ENCODE data around the gene FBXO10. TPM values are rescaled to one million over a fixed set of nuclear protein-coding genes. Genes with fewer than 3 reads are reported as not detected.

Gene FBXO10
- total RNA-seq, 1 experiment from 2014 or later, result 5.3 TPM

DNA sequence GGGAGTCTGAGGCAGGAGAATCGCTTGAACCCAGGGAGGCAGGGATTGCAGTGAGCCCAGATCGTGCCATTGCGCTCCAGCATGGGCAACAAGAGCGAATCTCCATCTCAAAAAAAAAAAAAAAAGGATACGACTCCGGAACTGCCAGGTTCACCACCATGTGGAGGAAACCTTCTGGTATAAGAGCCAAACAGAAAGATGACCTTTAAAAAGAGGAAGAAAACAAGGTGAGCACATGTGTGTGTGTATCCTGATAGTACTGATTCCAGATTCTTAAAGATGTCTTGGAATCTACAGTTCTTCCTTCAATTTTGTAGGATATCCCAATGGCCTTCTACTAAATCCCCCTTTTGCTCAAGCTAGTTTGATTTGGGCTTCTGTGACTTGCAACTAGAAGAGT, 33.7 kb downstream of the FBXO10 start:
- 0 out of 4 replicates have a peak, but pooled peaks cover 0 to 5% of the 10 kb centered on the region in 2 experiments for H3K4me1 ChIP-seq (ENCODE audit: control insufficient read depth in 1 of 2, insufficient read depth in 2 of 2, low read length in 2 of 2)
- no peaks in the 10 kb centered on the region for H3K9me3 ChIP-seq (ENCODE audit: control insufficient read depth in 1 of 2, insufficient read depth in 1 of 2, low read depth in 1 of 2, low read length in 2 of 2)
- CTCF ChIA-PET, result no interaction called here
- no peaks in the 10 kb centered on the region for H3K79me2 ChIP-seq (ENCODE audit: insufficient read depth, low read length)
- intact Hi-C loops (cut with micrococcal nuclease), result no loop called here
- TF ChIP-seq ELF1 (IDR thresholded peaks at IDR 0.05; ENCODE audit: borderline replicate concordance, low read depth) (no peak), FOSL1 (IDR thresholded peaks at IDR 0.05; ENCODE audit: low read depth) (no peak), ZNF274 (IDR thresholded peaks at IDR 0.05; ENCODE audit: low read depth, low read length) (no peak), YY1 (IDR thresholded peaks at IDR 0.05; ENCODE audit: extremely low read depth, insufficient replicate concordance, low read depth, low read length) (no peak), CBX3 (IDR thresholded peaks at IDR 0.05; ENCODE audit: low read depth) (no peak)
- no TSS peak for BruUV-seq (replicated peaks)
- no peak for DNase-seq (ENCODE audit: low read depth, low spot score)
- POLR2A ChIA-PET, result no interaction called here
- no peak overlapping the region for H2AFZ ChIP-seq (ENCODE audit: low read depth, low read length, poor library complexity, severe bottlenecking)
- no peak overlapping the region for H3K4me3 ChIP-seq (replicated peaks in 1 of 2; ENCODE audit: low read depth in 1 of 2, low read length in 2 of 2)
- no peaks in the 10 kb centered on the region for H3K9me2 ChIP-seq (ENCODE audit: insufficient read depth)
- no peak for ATAC-seq
- RAD21 ChIA-PET (ENCODE audit: low non-redundant PET in 1 of 2, low total read pairs in 2 of 2, uncharacterized antibody in 2 of 2, unreplicated experiment in 2 of 2), result no interaction called here
- no peaks in the 10 kb centered on the region for H3K36me3 ChIP-seq (ENCODE audit: control insufficient read depth in 1 of 2, insufficient read depth in 2 of 2, low read length in 2 of 2)
- no peak overlapping the region for H3K4me2 ChIP-seq (ENCODE audit: low read length)
- H3K27me3 ChIP-seq (ENCODE audit: insufficient read depth, low read length), result no peaks in the 10 kb centered on the region
- H3K27ac ChIP-seq (ENCODE audit: low read depth, low read length), result no peak overlapping the region
- H4K20me1 ChIP-seq (ENCODE audit: insufficient read depth), result no peaks in the 10 kb centered on the region
- H3K9ac ChIP-seq (ENCODE audit: low read length), result no peak overlapping the region

DNA sequence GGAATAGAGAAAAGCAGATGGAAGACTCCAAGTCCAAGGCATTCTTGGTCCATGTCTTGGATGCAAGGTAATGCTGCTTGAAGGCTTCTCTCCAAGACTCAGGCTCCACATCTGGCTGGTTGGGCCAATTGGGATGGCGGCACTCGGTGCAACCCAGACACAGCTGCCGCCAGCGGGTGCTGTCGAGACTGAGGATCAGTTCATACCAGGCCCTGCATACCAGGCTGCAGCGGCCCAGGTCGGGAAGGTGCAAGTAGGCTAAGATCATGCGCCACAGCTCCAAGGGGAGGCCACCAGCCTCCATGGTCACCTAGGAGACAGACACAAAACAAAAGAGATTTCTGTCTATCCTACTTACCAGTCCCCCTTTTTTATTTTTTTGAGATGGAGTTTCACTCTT, 34.7 kb downstream of the FBXO10 start:
- Histone ChIP-seq H3K4me3 (replicated peaks in 1 of 2; ENCODE audit: low read depth in 1 of 2, low read length in 2 of 2) (no peak overlapping the region), H3K9me2 (ENCODE audit: insufficient read depth) (no peaks in the 10 kb centered on the region), H3K27me3 (ENCODE audit: insufficient read depth, low read length) (no peaks in the 10 kb centered on the region), H3K27ac (ENCODE audit: low read depth, low read length) (no peak overlapping the region), H3K9me3 (ENCODE audit: control insufficient read depth in 1 of 2, insufficient read depth in 1 of 2, low read depth in 1 of 2, low read length in 2 of 2) (no peaks in the 10 kb centered on the region), H3K9ac (ENCODE audit: low read length) (no peak overlapping the region), H3K79me2 (ENCODE audit: insufficient read depth, low read length) (no peaks in the 10 kb centered on the region), H3K4me1 (ENCODE audit: control insufficient read depth in 1 of 2, insufficient read depth in 2 of 2, low read length in 2 of 2) (no peaks in the 10 kb centered on the region), H3K4me2 (ENCODE audit: low read length) (no peak overlapping the region), H3K36me3 (ENCODE audit: control insufficient read depth in 1 of 2, insufficient read depth in 2 of 2, low read length in 2 of 2) (no peaks in the 10 kb centered on the region), H2AFZ (ENCODE audit: low read depth, low read length, poor library complexity, severe bottlenecking) (no peak overlapping the region), H4K20me1 (ENCODE audit: insufficient read depth) (no peaks in the 10 kb centered on the region)
- CTCF ChIA-PET, result no interaction called here
- no peak for TF ChIP-seq POLR2A (IDR thresholded peaks at IDR 0.05; ENCODE audit: borderline replicate concordance, extremely low read depth, insufficient read depth, insufficient read length)
- TF ChIP-seq EGR1 (IDR thresholded peaks at IDR 0.05; ENCODE audit: low read depth), result no peak
- no peak for TF ChIP-seq ZFX (IDR thresholded peaks at IDR 0.05)
- no peak for TF ChIP-seq RAD21 (IDR thresholded peaks at IDR 0.05; ENCODE audit: low read depth)
- TF ChIP-seq EZH2phosphoT487 (IDR thresholded peaks at IDR 0.05; ENCODE audit: borderline replicate concordance), result no peak
- TF ChIP-seq CTCF (IDR thresholded peaks at IDR 0.05 in 2 of 3, conservative IDR thresholded peaks at IDR 0.05 in 1 of 3; ENCODE audit: borderline replicate concordance in 1 of 3, insufficient read depth in 1 of 3, low read depth in 2 of 3, low read length in 2 of 3), result no peak
- TF ChIP-seq CBX3 (IDR thresholded peaks at IDR 0.05; ENCODE audit: low read depth), result no peak
- no peak for TF ChIP-seq TCF7L2 (IDR thresholded peaks at IDR 0.05; ENCODE audit: borderline replicate concordance, extremely low read depth, insufficient read depth, insufficient read length)
- no peak for TF ChIP-seq SIN3A (IDR thresholded peaks at IDR 0.05; ENCODE audit: low read depth)
- no peak for TF ChIP-seq ATF3 (IDR thresholded peaks at IDR 0.05)
- intact Hi-C loops (cut with micrococcal nuclease), result no loop called here
- no peak for ATAC-seq
- POLR2A ChIA-PET, result no interaction called here
- RAD21 ChIA-PET (ENCODE audit: low non-redundant PET in 1 of 2, low total read pairs in 2 of 2, uncharacterized antibody in 2 of 2, unreplicated experiment in 2 of 2), result no interaction called here
- DNase-seq (ENCODE audit: low read depth, low spot score), result no peak
- BruUV-seq (replicated peaks), result no TSS peak
